GM18517 (cell line): ENCODE results near the gene PREP.
"Not testable (repeated sequence)": the region's sequence is repeated elsewhere in the genome, so short reads cannot be mapped to it uniquely, and the experiment has no call there.

Experiments used
- ATAC-seq: cut with Tn5 transposase; IDR thresholded peaks from one replicate; pipeline ENCODE4 v1.9.1; 2021; ENCODE audit warnings: mild to moderate bottlenecking, moderate library complexity; ENCODE audit not compliant: unreplicated experiment

PREP gene

DNA sequence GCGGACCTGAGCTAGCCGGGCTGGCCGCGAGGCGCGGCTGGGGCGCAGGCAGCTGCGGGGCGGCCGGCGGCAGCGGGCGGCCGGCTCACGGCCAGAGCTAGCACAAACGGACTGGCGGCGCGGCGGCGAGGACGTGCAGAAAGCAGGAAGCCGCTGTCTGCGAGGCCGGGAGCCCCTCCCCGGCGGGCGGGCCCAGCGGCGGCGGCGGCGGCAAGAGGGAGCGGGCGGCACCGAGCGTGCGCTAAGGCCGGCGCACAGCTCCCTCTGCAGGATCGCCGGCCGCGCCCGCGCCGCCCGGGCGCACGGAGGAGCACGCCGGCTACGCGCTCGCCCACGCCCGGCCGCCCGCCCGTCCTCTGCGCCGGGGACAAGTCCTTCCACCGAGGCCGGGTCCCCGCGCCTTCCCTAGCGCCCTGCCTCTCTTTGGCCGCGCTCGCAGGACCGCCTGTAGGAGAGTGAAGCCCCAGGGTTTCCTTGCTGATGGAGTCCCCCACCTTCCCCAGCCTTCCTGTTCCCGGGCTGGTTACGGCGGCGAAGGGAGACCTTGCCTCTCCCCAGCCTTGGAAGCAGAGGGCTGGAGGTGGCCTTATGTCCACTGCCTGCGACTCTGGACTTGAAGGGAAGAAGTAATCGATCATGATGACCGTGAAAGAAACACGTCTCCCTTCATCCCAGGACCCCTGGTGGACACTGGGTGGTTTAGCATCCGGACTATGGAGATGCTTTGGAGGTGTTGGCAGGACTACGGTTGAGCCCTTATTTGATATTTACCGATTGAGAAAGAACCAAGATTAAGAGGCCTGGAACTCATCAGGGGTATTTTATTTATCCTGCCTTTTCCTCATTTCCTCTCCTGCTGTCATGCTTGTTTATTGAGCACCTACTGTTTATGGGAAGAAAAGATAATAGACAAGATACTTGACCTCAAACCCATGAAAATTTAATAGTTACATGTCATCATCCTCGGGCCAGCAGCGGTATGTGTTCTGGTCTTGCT lies at the start of gene PREP:
Gene PREP (minus strand): TSS at position 144 of the 997 bp plus-strand sequence. CDS start 191 bp downstream, outside the sequence.
- peak; percentile 86 for ATAC-seq

DNA sequence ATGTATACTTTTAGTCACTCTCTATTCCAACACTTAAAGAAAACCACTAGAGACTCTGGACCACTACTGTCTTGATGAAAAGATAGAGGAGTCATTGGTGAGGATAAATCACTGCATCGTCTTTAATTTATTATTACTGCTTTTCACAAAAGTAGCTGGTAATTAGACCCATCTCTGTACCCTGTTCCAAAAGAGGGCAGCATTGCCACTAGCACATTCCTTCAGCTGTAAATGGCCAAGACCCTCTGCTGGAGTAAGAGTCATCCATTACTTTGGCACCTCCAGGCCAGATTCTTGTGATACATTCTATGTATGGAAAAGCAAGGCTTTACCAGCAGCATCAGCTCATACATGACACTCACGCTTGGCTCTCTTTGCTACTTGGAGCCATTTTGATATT lies 49.5 kb upstream of the PREP start:
- no peak for ATAC-seq

DNA sequence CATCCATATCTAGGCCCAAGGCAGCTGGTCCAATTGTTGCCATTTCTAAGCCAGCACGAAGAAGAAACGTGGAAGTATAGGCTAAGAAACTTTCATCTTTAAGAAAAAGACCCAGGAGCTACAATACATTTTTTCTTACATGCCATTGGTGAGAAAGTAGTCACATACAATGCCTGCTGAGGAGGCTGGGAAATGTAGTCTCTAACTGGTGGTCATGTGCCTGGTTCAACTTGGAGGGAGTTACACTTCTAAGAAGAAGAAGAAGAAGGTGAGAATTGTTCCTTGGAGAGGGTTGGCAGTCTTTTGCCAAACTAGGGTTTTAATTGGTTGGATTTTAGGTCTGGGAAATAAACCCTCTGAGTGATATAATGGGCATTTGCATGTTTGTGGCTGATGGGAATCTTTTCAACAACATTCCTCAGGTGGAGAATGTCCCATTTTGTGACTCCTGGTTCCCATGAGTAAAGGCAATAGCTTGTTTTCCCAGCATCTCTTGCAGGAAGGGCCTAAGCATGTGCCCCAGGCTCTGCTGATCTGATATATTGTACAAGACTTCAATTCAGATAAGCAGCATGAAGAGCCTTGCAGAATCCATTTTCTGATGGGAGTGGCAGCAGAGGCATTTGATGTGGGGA lies 47.0 kb upstream of the PREP start:
- ATAC-seq = no peak

DNA sequence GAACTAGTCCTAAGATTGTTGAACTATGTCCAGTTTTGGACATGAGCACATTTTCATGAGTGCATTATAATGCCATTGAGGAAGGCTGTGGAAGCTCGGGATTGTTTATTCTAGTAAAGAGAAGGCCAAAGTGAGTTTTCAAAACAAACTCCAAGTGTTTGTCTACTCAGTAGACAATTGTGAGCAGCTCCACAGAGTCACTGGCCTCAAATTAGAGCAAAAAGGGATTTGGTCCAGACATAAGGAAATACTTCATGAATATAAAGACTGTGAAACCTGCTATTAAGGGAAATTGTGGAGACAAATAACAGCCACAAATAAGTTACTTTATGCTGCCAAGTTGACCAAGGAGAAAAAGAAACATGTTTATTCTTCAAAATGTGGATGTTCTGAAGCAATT lies 42.6 kb upstream of the PREP start:
- ATAC-seq = no peak

DNA sequence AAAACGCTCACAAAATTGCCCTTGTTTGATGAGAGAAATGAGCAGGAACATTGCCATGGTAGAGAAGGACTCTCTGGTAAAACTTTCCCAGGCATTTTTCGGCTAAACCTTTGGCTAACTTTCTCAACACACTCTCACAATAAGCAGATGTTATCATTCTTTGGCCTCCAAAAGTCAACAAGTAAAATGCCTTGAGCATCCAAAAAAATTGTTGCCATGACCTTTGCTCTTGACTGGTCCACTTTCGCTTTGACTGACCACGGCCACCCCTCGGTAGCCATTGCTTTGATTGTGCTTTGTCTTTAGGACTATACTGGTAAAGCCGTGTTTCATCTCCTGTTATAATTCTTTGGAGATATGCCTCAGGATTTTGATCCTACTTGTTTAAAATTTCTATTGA lies 41.1 kb upstream of the PREP start:
- ATAC-seq = no peak

DNA sequence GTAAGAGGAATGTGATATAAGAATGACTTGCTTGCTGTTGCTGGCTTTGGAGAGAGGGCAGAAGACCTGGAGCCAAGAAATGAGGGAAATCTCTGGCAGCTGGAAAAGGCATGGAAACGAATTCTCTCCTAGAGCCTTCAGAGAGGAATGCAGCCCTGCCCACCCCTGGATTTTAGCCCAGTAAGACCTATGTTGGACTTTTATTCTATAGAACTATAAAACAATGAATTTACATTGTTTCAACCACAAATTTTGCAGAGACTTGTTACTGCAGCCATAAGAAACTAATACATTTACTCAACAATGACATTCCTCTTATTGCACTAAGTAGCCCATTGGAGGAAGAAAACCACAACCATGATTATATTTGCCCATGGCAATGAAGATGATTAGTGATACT lies 39.5 kb upstream of the PREP start:
- ATAC-seq = no peak

DNA sequence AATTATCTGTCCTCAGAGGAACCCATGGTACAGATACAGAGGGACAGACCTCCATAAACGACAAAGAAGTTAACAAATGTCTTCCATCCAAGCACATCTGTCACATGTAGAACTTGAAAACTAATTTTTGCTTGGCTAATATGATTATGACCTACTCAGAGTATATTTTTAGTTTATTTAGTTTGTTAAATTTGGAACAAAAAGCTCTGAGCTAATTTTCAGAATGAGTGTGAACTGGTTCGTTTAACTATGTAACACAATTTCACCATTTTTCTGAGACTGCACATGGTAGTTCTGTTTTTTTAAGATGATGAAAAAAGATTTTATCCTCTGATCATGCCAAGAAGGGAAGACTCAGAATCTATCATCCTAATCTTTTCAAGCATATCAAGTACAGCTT lies 34.4 kb upstream of the PREP start:
- no peak for ATAC-seq

DNA sequence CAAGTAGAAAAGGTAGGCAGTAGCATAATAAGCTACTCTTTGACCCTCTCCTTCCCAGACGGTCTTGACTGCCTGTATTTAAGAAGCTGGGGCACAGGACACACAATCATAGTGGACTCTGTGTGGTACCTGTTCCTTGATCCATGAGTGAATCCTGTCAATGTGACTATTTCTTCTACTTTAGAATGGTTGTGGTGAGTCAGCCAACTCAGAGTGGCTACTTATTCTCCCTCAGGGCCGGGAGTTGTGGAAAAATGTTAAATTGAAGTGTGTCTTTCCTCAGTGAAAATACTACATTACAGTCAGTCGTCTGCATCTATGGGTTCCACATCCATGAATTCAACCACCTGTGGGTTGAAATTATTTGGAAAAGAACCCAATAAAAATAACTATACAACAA lies 30.8 kb upstream of the PREP start:
- no peak for ATAC-seq

DNA sequence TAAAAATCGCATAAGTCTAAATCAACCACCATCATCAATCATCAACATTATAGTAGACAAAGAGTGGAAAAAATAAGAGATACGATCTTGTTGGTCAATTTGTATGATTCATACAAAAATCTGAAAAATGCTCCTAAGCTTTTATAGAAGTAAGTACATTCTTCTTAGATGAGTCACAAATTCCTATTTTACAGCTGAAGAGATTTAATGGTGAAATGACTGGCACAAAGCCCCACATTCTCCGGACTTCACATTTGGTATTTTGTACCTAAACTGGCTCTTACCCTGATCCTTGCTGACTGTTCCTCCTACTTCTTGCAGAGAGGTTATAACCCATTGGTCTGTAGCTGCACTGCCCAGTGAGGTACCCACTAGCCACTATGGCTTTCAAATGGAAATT lies 29.9 kb upstream of the PREP start:
- no peak for ATAC-seq

DNA sequence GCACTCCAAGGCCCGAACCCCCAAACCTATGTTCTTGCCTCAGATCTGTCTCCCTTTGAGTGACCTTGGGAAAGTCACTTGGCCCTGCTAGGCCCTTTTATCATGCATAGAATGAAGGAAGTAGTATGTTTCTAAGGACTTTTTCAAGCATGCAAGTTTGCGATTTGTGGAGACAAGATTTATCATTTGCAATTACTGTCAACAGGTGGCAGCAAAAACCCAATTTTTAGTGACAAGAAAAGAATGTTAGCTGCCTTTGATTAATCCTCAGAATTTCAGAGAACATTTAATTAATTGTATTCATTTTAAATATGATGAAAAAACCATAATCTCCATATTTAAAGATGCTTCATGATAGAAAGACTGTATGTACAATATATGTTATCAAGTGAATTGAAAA lies 28.3 kb upstream of the PREP start:
- no peak for ATAC-seq

DNA sequence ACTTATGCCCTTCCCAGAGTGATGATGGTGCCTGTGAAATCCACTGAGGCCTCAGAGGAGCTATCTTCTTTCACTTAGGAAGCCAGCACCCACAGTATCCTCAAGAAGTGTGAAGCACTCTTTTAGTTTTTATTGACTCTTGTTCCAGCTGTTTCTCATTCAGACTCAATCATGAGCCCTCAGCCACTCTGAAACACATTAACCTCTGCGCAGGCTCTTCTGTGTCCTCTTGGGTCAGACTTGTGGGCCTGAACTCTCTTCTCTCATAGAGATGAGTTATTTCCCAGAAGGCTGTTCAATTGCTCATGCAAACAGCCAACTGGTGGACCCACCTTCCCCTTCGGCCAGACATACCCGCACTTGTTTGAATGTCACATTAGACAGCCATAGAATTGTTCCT lies 27.8 kb upstream of the PREP start:
- ATAC-seq = no peak

DNA sequence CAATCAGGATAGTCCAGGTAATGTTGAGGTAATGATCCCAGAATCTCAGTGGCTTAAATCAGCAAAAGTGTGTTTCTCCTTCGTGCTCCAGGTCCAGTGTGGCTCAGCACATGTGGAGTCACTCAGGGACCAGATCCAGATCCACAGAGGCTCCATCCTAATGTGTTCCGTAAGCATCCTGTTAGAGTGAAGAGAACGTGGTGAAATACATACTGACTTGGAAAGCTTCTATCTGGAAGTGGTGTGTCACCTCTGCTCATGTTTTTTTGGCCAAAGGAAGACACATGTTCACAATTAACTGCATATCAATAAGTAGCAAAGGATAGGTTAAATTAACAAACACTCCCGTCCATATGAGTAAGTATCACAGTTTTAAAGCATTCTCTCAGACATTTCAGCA lies 26.8 kb upstream of the PREP start:
- no peak for ATAC-seq

DNA sequence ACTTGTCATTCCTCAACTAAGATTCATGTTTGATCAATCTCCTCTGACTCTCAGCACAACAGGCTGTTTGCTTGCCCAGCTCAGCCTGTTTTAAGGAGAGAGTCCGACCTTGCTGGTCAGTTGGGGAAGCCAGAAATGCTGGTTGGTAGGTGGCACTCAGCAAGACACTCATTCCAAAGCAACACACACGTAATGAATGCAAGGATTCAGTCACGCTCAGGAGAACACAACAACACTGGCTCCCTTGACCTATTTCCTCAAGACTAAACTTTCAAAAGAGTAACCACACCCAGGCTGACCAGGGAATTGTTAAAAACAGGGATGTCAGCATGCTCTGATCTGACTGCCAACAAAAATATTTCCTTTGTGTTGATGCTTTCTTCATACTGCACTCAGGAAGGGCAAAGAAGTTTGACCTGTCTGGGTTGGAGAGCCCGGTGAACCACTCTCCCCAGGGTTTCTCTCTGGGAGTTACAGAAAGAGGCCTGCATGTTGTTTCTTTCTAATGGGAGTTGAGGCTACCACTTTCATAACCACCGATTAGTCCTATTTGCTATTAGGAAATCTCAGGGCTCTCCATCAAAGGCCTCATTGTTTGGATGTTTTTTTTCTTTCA lies 25.6 kb upstream of the PREP start:
- no peak for ATAC-seq

DNA sequence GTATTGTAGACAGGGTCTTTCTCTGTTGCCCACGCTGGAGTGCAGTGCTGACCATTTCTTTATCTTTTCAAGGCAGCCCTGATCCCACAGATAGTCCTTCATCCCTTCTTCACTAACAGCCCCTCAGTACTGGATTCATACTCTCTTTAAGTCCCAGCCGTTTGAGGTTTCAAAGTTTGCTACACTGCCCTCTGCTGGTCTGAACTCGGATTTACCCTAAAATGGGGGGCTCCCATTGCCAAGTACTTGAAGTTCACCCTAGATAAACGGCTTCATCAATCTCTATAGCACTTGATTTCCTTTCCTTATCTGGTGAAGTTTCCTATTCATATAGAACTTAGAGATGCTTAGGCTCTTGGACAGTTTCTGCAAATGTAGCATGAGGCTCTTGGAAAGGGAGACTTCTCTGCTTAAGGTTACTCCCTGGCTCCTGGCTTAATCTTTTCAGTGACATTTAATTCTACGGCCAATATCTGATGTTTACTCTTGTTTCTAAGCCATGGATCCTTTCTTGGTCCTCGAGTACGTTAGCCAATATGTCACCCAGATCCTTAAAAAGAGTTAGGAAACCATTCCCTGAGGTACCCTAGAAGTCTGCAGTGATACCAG lies 21.4 kb upstream of the PREP start:
- peak; percentile 74 for ATAC-seq

DNA sequence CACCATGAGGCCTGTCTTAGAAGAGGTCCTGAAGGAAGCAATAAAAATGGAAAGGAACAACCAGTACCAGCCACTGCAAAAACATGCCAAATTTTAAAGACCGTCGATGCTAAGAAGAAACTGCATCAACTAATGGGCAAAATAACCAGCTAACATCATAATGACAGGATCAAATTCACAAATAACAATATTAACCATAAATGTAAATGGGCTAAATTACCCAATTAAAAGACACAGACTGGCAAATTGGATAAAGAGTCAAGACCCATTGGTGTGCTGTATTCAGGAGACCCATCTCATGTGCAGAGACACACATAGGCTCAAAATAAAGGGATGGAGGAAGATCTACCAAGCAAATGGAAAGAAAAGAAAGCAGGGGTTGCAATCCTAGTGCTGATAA lies 14.1 kb upstream of the PREP start:
- ATAC-seq = not testable (repeated sequence)

DNA sequence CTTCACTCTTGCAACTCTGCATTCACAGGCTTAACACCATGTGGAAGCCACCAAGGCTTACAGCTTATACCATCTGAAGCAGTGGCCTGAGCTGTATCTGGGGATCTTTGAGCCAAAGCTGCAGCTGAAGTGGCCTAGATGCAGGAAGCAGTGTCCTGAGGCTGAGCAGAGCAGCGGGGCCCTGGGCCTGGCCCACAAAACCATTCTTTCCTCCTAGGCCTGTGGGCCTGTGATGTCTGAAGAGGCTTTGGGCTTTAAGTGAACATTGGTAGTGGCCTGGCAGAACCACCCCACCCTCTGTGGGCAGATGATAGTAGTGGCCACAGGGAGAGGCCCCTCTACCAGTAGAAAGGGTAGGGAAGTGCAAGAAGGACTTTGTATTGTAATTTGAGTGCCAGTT lies 6.9 kb upstream of the PREP start:
- no peak for ATAC-seq

DNA sequence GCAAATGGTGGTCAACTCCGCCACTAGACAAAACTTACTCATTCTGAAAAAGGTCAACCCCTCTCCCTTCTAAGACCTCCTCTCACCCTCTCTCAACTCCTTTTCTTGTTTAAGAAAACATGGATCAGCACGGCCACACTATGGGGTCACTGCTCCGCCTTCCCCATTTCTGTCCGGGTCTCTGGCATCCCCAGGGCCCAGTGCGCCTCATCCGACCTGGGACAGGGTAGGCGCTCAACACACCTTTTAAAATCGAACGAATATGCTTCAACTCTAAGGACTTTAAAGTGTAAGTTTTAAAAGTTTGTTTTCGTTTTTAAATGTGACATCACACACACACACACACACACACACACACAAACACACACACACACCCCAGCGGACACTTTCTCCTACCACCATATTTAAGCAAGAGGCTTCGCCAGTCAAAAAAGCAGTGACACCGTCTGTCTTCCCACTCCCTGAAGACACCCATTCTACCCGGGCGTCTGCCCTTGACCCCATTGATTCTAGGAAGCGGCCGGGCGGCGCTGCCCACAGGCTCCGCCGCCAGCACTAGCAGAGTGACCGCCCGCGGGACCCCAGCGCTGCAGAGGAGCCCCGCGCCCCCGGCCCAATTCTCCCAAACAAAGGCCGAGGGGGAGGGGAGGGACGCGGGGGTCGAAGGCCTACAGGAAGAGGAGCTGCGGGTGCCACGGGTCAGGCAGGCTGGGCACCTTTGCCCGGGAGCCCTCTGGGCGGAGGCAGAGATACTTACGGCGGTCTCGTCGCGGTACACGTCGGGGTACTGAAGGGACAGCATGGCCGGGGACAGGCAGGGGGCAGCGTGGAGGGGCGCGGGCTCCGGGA lies 568 bp downstream of the PREP start:
- ATAC-seq = peak; percentile 51

DNA sequence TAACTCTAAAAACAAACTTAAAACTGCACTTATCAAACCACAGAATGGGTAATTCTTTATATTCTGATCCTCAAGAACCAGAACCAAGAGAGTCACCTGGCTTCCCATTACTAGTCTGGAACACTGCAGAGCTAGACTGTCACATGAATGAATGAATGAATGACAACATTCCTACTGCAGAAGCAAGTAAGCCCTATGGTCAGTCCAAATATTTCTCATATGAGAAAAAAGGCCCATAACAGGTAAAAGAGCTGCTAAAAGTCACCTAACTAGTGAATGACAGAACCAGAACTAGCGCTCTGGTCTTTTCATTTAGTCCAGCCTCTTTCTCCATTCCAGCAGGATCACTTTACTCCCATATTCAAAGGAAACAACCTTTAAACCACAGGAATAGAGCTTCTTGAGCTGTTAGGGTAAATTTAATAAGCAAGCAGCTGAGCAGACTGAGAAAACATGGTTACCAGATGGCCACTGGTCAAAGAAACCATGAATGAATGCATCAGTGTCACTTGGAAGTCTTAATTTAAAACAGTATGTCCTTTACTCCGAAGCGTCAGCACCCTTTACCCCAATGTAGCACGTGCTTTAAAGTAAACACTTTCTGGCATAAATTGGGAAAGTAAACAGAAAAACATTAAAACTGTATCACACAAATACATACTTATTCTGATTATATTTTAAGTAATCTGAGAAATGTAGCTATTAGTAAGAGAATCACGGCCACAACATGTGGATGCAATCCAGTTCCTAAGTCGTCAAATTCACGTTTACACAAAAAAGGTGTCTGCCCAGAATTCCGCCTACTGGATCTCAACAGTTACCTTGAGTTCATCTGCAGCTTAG lies 1.4 kb downstream of the PREP start:
- no peak for ATAC-seq

DNA sequence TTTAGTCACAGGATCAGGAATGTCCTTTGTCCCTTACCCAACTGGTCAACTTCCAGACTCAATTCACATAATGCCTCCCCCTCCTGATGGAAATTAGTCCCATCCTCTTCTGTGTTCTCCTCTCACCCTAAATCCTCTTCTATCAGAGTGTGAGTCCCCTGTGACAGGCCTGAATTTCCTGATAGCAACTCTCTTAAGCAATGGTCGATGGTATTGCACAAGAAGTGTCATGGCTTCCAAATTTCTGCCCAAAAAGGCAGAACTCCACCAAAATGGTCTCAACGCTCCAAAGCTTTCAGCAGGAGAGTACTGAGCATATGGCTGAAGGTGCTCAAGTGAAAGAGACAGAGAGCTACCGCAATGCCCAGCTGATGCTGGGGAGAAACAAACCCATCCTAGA lies 2.4 kb downstream of the PREP start:
- ATAC-seq = no peak

DNA sequence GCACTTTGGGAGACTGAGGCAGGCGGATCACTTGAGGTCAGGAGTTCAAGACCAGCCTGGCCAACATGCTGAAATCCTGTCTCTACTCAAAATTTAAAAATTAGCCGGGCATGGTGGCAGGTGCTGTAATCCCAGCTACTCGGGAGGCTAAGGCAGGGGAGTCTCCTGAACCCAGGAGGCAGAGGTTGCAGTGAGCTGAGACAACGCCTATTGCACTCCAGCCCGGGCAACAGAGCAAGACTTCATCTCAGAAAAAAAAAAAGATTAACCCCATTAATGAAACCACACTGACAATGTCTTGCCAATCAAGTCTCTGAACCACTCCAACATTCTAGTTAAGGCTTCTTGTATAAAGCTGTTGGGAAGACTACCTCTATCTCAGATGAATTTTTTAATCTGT lies 4.0 kb downstream of the PREP start:
- ATAC-seq = no peak
